Calu3 (cell line): ENCODE results near the gene MN1. TPM values are rescaled to one million over a fixed set of nuclear protein-coding genes. Genes with fewer than 3 reads are reported as not detected.

ENCODE experiments used
- BruUV-seq: library from RNA; stranded (reverse); fragments of 400-500 nt; replicated peaks from 2 replicates; lab custom pipeline; 2021; lab: Mats Ljungman, UMichigan
- CTCF ChIA-PET: fragments of 300-600 bp; sonication (Branson Sonifier 250); formaldehyde crosslinking; loops from one replicate; lab custom pipeline; 2022; ENCODE audit warnings: antibody characterized with exemption; lab: Charles Lee
- DNase-seq: peaks from one replicate; pipeline ENCODE4 v3.0.0; 2022
- H3K27ac Mint-ChIP-seq: one replicate; pipeline ENCODE4 v1.8.0; 2022; ENCODE audit warnings: mixed read lengths; ENCODE audit not compliant: unreplicated experiment
- H3K27me3 Mint-ChIP-seq: one replicate; pipeline ENCODE4 v1.8.0; 2022; ENCODE audit warnings: mixed read lengths; ENCODE audit not compliant: unreplicated experiment
- H3K36me3 Mint-ChIP-seq: one replicate; pipeline ENCODE4 v1.8.0; 2022; ENCODE audit warnings: mild to moderate bottlenecking, moderate library complexity, mixed read lengths; ENCODE audit not compliant: insufficient read depth, unreplicated experiment
- H3K4me1 Mint-ChIP-seq: one replicate; pipeline ENCODE4 v1.8.0; 2022; ENCODE audit warnings: mild to moderate bottlenecking, low read depth, mixed read lengths; ENCODE audit not compliant: unreplicated experiment
- H3K4me3 Mint-ChIP-seq: one replicate; pipeline ENCODE4 v1.8.0; 2022; ENCODE audit warnings: mild to moderate bottlenecking, low read depth, moderate library complexity, mixed read lengths; ENCODE audit not compliant: unreplicated experiment
- H3K9me3 Mint-ChIP-seq: one replicate; pipeline ENCODE4 v1.8.0; 2022; ENCODE audit warnings: low read depth, mixed read lengths; ENCODE audit not compliant: unreplicated experiment
- CTCF ChIP-seq: fragments of 200-600 bp; IDR thresholded peaks from one replicate; pipeline ENCODE4 v1.8.0; 2022; ENCODE audit warnings: antibody characterized with exemption; ENCODE audit not compliant: unreplicated experiment
- intact Hi-C: fragments of 100-400 bp; cut with micrococcal nuclease; formaldehyde crosslinking; loops from one replicate; pipeline ENCODE4 v1.10.0; 2022; ENCODE audit not compliant: unreplicated experiment
- total RNA-seq: library from RNA; stranded (reverse); gene quantifications from 2 replicates; pipeline ENCODE4 v1.2.3, GENCODE V29; 2022

The MN1 gene
- total RNA-seq, 1 experiment from 2014 or later = 2.3 TPM

- peaks cover 23% of the 10 kb centered on the region for H3K4me1 Mint-ChIP-seq
- H3K27me3 Mint-ChIP-seq = no peaks in the 10 kb centered on the region
- no peak for DNase-seq
- H3K9me3 Mint-ChIP-seq = peaks cover 4% of the 10 kb centered on the region
- no TSS peak for BruUV-seq
- intact Hi-C loops = no loop called here
- H3K27ac Mint-ChIP-seq = no peak overlapping the region
- peaks cover 7% of the 10 kb centered on the region for H3K36me3 Mint-ChIP-seq
- CTCF ChIA-PET = interaction anchor here (0.6 kb wide), 1 partner anchor 130 kb away, joined by 6 read pairs; no protein-coding TSS in a partner anchor
- TF ChIP-seq CTCF = no peak
- no peak overlapping the region for H3K4me3 Mint-ChIP-seq
Observed at GRCh38 chr22:27720860-27721259, 80.7 kb downstream of the MN1 start.

GRCh38 chr22:27719535-27720227 is 81.9 kb downstream of the MN1 start:
- no peak for DNase-seq
- Mint-ChIP-seq H3K27me3 (no peaks in the 10 kb centered on the region), H3K4me1 (peaks cover 19% of the 10 kb centered on the region), H3K27ac (peak overlapping the region; percentile 54), H3K9me3 (no peaks in the 10 kb centered on the region), H3K36me3 (peaks cover 7% of the 10 kb centered on the region), H3K4me3 (no peak overlapping the region)
- no peak for TF ChIP-seq CTCF
- intact Hi-C loops = no loop called here
- no TSS peak for BruUV-seq
- CTCF ChIA-PET = interaction anchor here (0.5 kb wide), 2 partner anchors 1221 to 1906 kb away, joined by 3 to 8 read pairs; no protein-coding TSS in a partner anchor

- Mint-ChIP-seq H3K9me3 (no peaks in the 10 kb centered on the region), H3K27ac (peak overlapping the region; percentile 62), H3K36me3 (peaks cover 7% of the 10 kb centered on the region), H3K27me3 (no peaks in the 10 kb centered on the region), H3K4me3 (no peak overlapping the region), H3K4me1 (peaks cover 19% of the 10 kb centered on the region)
- no peak for DNase-seq
- CTCF ChIA-PET = no interaction called here
- TF ChIP-seq CTCF = no peak
- intact Hi-C loops = no loop called here
- BruUV-seq = no TSS peak
Observed at GRCh38 chr22:27719036-27719347, 82.6 kb downstream of the MN1 start.

GRCh38 chr22:27718186-27719035 is 83.1 kb downstream of the MN1 start:
- Mint-ChIP-seq H3K27me3 (no peaks in the 10 kb centered on the region), H3K4me1 (peaks cover 19% of the 10 kb centered on the region), H3K4me3 (peak overlapping the region; percentile 1), H3K9me3 (no peaks in the 10 kb centered on the region), H3K27ac (peak overlapping the region; percentile 62), H3K36me3 (peaks cover 7% of the 10 kb centered on the region)
- intact Hi-C loops = no loop called here
- no peak for TF ChIP-seq CTCF
- DNase-seq = peak; percentile 69
- no TSS peak for BruUV-seq
- CTCF ChIA-PET = interaction anchor here (0.8 to 1.0 kb wide), 2 partner anchors 8 to 48 kb away, joined by 3 to 5 read pairs; no protein-coding TSS in a partner anchor
